ENCODE results near the gene GDA. TPM values are rescaled to one million over a fixed set of nuclear protein-coding genes. Genes with fewer than 3 reads are reported as not detected.

Gene GDA
- total and polyA plus RNA-seq, 2 of the 8 experiments (the other 6 are each of a cell fraction or from before 2014, with no cell fraction given) = 0.35 to 3.0 TPM

DNA sequence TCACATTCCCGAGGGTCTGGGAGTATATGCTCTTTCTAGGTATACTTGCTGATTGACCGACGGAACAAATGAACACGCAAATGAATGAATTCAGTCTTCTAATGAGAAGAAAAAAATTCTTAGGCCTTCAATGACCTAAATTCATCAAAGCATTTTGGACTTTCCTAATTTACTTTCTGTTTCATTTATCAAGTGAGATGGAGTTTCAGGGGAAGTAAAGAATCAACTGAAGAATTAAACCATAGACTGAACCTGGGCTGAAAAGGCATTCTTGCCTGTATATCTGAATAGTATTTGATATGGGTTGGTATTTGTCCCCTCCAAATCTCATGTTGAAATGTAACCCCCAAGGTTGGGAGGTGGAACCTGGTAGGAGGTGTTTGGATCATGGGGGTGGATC, 151.6 kb downstream of the GDA start (continued):
- TF ChIP-seq, protein P1, sequence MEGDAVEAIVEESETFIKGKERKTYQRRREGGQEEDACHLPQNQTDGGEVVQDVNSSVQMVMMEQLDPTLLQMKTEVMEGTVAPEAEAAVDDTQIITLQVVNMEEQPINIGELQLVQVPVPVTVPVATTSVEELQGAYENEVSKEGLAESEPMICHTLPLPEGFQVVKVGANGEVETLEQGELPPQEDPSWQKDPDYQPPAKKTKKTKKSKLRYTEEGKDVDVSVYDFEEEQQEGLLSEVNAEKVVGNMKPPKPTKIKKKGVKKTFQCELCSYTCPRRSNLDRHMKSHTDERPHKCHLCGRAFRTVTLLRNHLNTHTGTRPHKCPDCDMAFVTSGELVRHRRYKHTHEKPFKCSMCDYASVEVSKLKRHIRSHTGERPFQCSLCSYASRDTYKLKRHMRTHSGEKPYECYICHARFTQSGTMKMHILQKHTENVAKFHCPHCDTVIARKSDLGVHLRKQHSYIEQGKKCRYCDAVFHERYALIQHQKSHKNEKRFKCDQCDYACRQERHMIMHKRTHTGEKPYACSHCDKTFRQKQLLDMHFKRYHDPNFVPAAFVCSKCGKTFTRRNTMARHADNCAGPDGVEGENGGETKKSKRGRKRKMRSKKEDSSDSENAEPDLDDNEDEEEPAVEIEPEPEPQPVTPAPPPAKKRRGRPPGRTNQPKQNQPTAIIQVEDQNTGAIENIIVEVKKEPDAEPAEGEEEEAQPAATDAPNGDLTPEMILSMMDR (IDR thresholded peaks at IDR 0.05; ENCODE audit: control extremely low read depth in 1 of 3, insufficient read depth in 1 of 3, low read depth in 1 of 3, low read length in 3 of 3) = no peak
- TF ChIP-seq, protein P2, sequence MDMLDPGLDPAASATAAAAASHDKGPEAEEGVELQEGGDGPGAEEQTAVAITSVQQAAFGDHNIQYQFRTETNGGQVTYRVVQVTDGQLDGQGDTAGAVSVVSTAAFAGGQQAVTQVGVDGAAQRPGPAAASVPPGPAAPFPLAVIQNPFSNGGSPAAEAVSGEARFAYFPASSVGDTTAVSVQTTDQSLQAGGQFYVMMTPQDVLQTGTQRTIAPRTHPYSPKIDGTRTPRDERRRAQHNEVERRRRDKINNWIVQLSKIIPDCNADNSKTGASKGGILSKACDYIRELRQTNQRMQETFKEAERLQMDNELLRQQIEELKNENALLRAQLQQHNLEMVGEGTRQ (IDR thresholded peaks at IDR 0.05; ENCODE audit: low read length) = no peak
- no peak for TF ChIP-seq JUND (IDR thresholded peaks at IDR 0.05; ENCODE audit: low read length)
- no peak for TF ChIP-seq KDM5A (IDR thresholded peaks at IDR 0.05; ENCODE audit: low read length)
- no peak for TF ChIP-seq YY1 (IDR thresholded peaks at IDR 0.05; ENCODE audit: low read depth, low read length)
- no peak for TF ChIP-seq SIX5 (IDR thresholded peaks at IDR 0.05; ENCODE audit: low read depth, low read length)
- no peak for TF ChIP-seq CREB1 (IDR thresholded peaks at IDR 0.05)

Small RNA genes within 50 kb of the gene (small RNA-seq; reads per million reads assigned to genes)
- gene RNA5SP285 (ENCODE audit: insufficient read depth) = not detected

Other genes with a start within 250 kb of the GDA start
- gene ABHD17B, start 238.2 kb upstream of the GDA start, total RNA-seq (2021; fragmentation: NEBNext Ultra II Directional; extraction: Animal tissue kit (Norgen Biotek cat#: 25700)) = 60.8 and 62.7 TPM in 2 replicates
- gene ABHD17B, start 238.2 kb upstream of the GDA start, polyA plus RNA-seq (2011; rRNA removed) = 29.2 and 37.2 TPM in 2 replicates
- 13.2 and 14.5 TPM in 2 replicates for gene C9orf85, start 237.8 kb upstream of the GDA start, total RNA-seq (2021; fragmentation: NEBNext Ultra II Directional; extraction: Animal tissue kit (Norgen Biotek cat#: 25700))
- gene C9orf85, start 237.8 kb upstream of the GDA start, polyA plus RNA-seq (2011; rRNA removed) = 6.2 and 6.3 TPM in 2 replicates
- gene C9orf57, start 88.8 kb upstream of the GDA start, total RNA-seq (2021; fragmentation: NEBNext Ultra II Directional; extraction: Animal tissue kit (Norgen Biotek cat#: 25700)) = not detected in 2 replicates
- gene C9orf57, start 88.8 kb upstream of the GDA start, polyA plus RNA-seq (2011; rRNA removed) = not detected in 2 replicates
- gene ZFAND5, start 215.8 kb downstream of the GDA start, total RNA-seq (2021; fragmentation: NEBNext Ultra II Directional; extraction: Animal tissue kit (Norgen Biotek cat#: 25700)) = 209 and 225 TPM in 2 replicates
- gene ZFAND5, start 215.8 kb downstream of the GDA start, polyA plus RNA-seq (2011; rRNA removed) = 76.7 and 79.5 TPM in 2 replicates